Body of pancreas (tissue), 4 donors: Measurements from ENCODE around the gene SAPCD1.

Experiments
- POLR2A ChIP-seq, 3 donors: fragments of 450-650 bp; IDR thresholded peaks; one replicate each; pipeline ENCODE4 v1.6.1; 2016; ENCODE audit warnings: antibody characterized with exemption in 3 of 3, mild to moderate bottlenecking in 2 of 3
- TF ChIP-seq, protein P1 (sequence below), 7 experiments: fragments of 450-650 bp in 4 of 7; fragments of 200-600 bp in 3 of 7; sonication (generic) in 3 of 7; IDR thresholded peaks; one replicate each; pipeline ENCODE4 v1.5.1; 2016 to 2019; ENCODE audit warnings: antibody characterized with exemption in 7 of 7

DNA sequence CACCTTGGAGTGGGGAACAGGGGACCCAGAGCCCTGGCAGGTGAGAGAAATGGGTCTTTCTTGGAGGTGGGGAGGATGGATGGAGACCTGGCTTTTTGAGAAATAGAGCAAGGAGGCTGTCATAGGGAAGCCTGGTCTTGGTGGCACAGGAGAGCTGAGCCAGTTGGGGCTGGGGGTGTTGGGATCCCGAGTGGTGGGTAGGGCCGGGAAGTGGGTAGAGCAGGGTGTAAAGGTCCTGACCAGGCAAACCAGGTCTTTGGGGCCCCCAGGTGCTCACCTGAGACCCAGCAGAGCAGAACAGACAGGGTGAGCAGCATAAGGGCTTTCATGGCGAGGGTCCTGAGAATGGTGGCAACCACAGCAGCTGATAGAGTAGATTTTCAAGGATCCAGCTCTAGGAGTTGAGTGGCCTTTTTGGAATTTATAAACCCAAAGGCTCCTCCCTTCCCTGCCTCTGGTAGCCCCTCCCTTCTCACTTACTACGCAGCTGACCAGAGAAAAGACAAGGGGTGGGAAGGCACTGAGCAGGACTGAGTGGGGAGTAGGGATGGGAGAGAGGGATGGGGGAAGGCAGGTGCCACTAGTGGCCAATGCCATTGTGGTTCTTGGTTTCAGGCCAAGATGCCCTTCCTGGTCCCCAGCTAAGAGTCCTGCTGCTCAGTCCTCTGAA lies 41.0 kb upstream of the SAPCD1 start, which contains the start of gene LY6G6C:
- TF ChIP-seq, protein P1, sequence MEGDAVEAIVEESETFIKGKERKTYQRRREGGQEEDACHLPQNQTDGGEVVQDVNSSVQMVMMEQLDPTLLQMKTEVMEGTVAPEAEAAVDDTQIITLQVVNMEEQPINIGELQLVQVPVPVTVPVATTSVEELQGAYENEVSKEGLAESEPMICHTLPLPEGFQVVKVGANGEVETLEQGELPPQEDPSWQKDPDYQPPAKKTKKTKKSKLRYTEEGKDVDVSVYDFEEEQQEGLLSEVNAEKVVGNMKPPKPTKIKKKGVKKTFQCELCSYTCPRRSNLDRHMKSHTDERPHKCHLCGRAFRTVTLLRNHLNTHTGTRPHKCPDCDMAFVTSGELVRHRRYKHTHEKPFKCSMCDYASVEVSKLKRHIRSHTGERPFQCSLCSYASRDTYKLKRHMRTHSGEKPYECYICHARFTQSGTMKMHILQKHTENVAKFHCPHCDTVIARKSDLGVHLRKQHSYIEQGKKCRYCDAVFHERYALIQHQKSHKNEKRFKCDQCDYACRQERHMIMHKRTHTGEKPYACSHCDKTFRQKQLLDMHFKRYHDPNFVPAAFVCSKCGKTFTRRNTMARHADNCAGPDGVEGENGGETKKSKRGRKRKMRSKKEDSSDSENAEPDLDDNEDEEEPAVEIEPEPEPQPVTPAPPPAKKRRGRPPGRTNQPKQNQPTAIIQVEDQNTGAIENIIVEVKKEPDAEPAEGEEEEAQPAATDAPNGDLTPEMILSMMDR (IDR thresholded peaks at IDR 0.05) = no peak
- no peak for TF ChIP-seq POLR2A (IDR thresholded peaks at IDR 0.05)
